ENCODE measurements around the gene PRM2. TPM values are rescaled to one million over a fixed set of nuclear protein-coding genes. Genes with fewer than 3 reads are reported as not detected.
"Not testable (repeated sequence)": the region's sequence is repeated elsewhere in the genome, so short reads cannot be mapped to it uniquely, and the experiment has no call there.

The PRM2 gene
- total RNA-seq, 2 donors from 2014 or later, result not detected

- intact Hi-C loops (cut with DNase I), result no loop called here
- no peak for DNase-seq
- ATAC-seq, result no peak
These were observed 32.4 kb upstream of the PRM2 start for GRCh38 chr16:11308493-11309283.

- ATAC-seq (no peak), DNase-seq (no peak)
- intact Hi-C loops (cut with DNase I), result no loop called here
These were observed 31.6 kb upstream of the PRM2 start for GRCh38 chr16:11307639-11308492.

- intact Hi-C loops (cut with DNase I), result no loop called here
- no peak for ATAC-seq
- DNase-seq, result no peak
These were observed 30.8 kb upstream of the PRM2 start for GRCh38 chr16:11306997-11307638.

- no peak for DNase-seq
- intact Hi-C loops (cut with DNase I), result no loop called here
- no peak for ATAC-seq
These were observed 30.1 kb upstream of the PRM2 start for GRCh38 chr16:11306381-11306780.

- ATAC-seq (no peak), DNase-seq (no peak)
- intact Hi-C loops (cut with DNase I), result no loop called here
These were observed 27.3 kb upstream of the PRM2 start for GRCh38 chr16:11303405-11304138.

GRCh38 chr16:11302977-11303376 lies 26.7 kb upstream of the PRM2 start:
- intact Hi-C loops (cut with DNase I), result no loop called here

GRCh38 chr16:11301645-11302501 lies 25.6 kb upstream of the PRM2 start:
- intact Hi-C loops (cut with DNase I), result no loop called here
- DNase-seq (no peak), ATAC-seq (no peak)

More at GRCh38 chr16:11302977-11303376, 26.7 kb upstream of the PRM2 start:
- DNase-seq (no peak), ATAC-seq (no peak)

- ATAC-seq (no peak), DNase-seq (no peak)
- intact Hi-C loops (cut with DNase I), result no loop called here
These were observed 24.2 kb upstream of the PRM2 start for GRCh38 chr16:11300560-11300892.

- intact Hi-C loops (cut with DNase I), result no loop called here
- ATAC-seq (no peak), DNase-seq (no peak)
These were observed 23.7 kb upstream of the PRM2 start for GRCh38 chr16:11299865-11300559.

GRCh38 chr16:11298950-11299547 lies 22.8 kb upstream of the PRM2 start:
- ATAC-seq; DNase-seq; intact Hi-C loops (cut with DNase I): not testable (repeated sequence)

GRCh38 chr16:11298143-11298900 lies 22.0 kb upstream of the PRM2 start:
- intact Hi-C loops (cut with DNase I), result no loop called here
- no peak for ATAC-seq
- DNase-seq, result no peak

- DNase-seq (peak; percentile 49), ATAC-seq (peak; percentile 94 to 97)
- intact Hi-C loops (cut with DNase I), result no loop called here
These were observed 21.3 kb upstream of the PRM2 start for GRCh38 chr16:11297492-11298142.

GRCh38 chr16:11296706-11297491 lies 20.6 kb upstream of the PRM2 start:
- DNase-seq (no peak), ATAC-seq (peak; percentile 29 to 56)
- intact Hi-C loops (cut with DNase I), result no loop called here

GRCh38 chr16:11296351-11296705 lies 20.0 kb upstream of the PRM2 start:
- intact Hi-C loops (cut with DNase I), result no loop called here
- no peak for DNase-seq
- no peak for ATAC-seq

- DNase-seq, result no peak
- ATAC-seq, result no peak
- intact Hi-C loops (cut with DNase I), result no loop called here
These were observed 19.4 kb upstream of the PRM2 start for GRCh38 chr16:11295672-11296071.

All from left cardiac atrium (tissue), 4 donors.